NCI-H1417 treated with DMSO at 0.1 percent for 48 hours (cell line): ENCODE data around the gene TLDC2.

Source experiments
- DNase-seq: peaks from one replicate; lab custom pipeline; 2025; lab: John Stamatoyannopoulos, UW

The TLDC2 gene

GRCh38 chr20:36850759-36851158 is 25.2 kb upstream of the TLDC2 start:
- DNase-seq = no peak

- no peak for DNase-seq
Observed at GRCh38 chr20:36851490-36851889, 24.4 kb upstream of the TLDC2 start.

DNA sequence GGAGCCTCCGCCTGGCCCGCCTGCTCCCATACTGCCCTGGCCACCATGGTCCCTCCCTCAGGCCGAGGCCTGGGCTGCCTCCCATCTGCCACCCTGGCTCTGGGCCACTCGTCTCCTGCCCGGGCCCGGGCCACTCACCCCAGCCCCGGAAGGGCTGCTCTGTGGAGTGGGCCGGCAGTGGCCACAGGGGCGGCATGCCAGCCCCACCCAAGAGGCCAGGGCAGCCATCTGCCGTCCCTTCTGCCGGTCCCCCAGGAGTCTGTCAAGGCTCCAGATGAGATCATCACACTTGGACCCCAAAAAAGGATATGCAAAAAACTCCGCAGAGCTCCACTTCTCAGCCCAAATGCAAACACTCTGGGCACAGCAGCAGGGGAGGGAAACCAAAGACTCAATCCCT is 23.8 kb upstream of the TLDC2 start:
- DNase-seq = no peak

- DNase-seq = no peak
Observed at GRCh38 chr20:36854348-36855240, 21.3 kb upstream of the TLDC2 start.

GRCh38 chr20:36855241-36855657 is 20.7 kb upstream of the TLDC2 start:
- DNase-seq = no peak

GRCh38 chr20:36856195-36856594 is 19.7 kb upstream of the TLDC2 start:
- no peak for DNase-seq

- no peak for DNase-seq
Observed at GRCh38 chr20:36856691-36857635, 19.0 kb upstream of the TLDC2 start.

DNA sequence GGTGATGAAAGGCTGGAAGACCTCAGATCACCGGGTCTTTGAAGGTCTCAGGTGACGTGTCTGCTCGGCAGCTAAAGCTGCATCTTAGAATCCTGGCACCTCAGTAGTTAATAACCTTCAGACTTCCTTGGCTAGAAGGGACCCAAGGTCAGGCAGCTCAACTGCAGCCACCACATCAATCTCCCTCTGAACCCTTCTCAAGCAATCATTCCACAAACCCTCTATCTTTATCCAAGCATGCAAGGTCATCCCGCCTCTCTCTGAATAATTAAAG is 16.7 kb upstream of the TLDC2 start:
- no peak for DNase-seq

DNA sequence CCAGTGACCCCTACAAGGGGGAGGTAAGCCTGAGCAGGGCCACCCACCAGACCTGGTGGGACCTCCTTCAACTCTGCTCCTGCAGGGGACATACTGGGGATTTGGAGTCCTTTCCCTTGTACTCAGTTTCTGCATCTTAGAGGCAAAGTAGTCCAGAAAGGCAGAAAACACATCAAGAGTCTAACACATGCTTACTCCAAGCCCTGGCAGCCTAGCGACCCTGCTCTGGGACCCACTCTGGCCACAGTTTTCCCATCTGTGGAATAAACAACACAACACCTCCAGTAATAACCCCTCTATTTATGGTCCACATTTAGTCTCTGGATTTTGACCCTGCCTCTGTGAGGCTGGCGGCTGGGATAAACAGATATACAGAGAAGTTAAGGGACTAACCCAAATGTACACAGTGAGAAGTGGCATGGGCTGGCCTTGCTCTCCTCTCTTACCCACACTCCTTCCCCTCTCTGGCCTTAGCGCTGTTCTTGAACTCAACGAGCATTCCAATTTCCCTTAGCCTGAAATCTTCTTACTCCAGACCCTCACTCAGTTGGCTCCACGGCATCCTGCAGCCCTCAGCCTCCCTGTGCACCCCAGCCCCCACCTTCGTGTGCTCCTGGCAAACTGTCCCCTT is 16.1 kb upstream of the TLDC2 start:
- no peak for DNase-seq

DNA sequence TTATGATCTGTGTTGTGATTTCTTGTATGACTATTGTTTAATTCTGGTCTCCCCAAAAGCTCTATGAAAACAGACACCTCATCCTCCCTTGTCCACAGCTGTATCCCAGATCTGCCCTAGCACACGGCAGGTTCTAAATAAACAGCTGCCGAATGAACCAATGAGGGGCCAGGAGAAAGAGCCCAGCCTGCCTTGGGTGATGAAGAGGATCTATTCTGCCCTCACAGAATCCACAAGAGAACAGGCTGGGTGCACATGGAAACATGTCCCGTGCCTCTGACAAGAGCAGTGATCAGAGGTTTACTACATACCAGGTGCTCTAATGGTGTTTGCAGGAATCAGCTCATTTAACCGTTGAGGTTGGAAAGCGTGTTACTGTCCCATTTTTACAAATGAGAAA is 15.6 kb upstream of the TLDC2 start:
- DNase-seq = no peak

GRCh38 chr20:36860811-36861624 is 14.9 kb upstream of the TLDC2 start:
- DNase-seq = no peak

DNA sequence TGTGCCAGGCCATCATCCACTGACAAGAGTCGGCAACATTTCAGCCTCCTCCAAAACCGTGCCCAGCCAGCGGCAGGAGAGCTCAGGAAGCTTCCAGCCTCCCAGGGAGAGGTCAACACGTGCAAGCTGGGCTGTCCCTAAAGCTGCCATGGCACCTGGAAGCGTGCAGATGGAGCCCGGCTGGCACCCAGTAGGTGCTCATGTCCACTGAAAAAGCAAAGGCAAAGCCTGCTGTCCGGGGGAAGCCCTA is 14.4 kb upstream of the TLDC2 start:
- no peak for DNase-seq

- DNase-seq = no peak
Observed at GRCh38 chr20:36861875-36862801, 13.8 kb upstream of the TLDC2 start.

- DNase-seq = no peak
Observed at GRCh38 chr20:36862857-36863668, 12.9 kb upstream of the TLDC2 start.

DNA sequence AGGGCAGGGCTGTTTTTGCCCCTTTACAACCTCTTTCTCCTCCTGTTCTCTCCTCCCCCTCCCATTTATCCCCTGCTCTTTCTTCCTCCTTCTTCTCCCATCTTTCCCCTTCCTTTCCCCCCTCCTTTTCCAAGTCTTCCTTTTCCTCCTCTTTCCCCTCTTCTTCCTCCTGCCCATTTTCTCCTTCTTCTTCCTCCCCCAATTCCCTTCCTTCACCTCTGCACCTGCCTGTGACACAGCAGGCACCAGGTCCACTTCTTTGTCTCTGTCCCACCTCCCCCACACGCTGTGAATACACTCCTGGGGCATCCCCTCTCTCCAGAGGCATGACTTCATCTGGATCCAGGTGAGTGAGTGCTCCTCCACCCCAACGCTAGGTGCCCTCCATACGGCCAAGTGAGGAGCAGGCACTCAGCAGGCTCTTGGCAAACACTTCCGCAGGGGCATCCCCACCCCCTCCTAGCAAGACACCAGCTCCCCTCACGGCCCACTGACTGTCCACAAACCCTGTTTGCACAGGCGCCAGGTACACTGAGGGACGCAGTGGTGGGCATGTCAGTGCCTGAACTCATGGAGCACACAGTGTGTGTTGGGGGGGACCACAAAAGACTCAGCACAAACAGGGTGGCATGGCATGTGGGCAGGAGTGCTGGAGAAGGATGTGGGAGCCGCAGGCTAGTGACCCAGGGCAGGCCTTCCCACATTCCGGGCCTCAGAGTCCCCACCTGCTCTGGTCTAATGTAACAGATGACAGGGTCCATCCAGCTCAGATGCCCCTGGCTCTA is 10.7 kb upstream of the TLDC2 start:
- DNase-seq = no peak

DNA sequence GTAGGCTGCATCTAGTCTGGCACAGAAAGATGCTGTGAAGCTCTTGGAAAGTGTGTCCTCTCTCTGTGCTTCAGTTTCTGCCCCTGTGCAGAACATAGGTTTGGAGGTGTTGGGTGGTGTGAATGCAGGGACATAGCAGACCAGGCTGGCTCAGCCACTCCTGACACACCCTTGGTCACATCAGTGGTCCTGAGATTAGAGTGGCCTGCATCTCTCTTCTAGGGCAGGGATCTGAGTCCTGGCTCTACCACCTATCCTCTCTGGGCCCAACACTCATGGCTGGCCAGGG is 10.1 kb upstream of the TLDC2 start:
- DNase-seq = no peak

GRCh38 chr20:36866164-36866563 is 9.8 kb upstream of the TLDC2 start:
- DNase-seq = no peak

GRCh38 chr20:36866681-36867495 is 9.1 kb upstream of the TLDC2 start:
- DNase-seq = no peak
